GM23338 (cell line): ENCODE results near the gene TENT5C.

Experiments
- CREB1 ChIP-seq: fragments of 250-450 bp; sonication (Bioruptor Pico); IDR thresholded peaks from 2 replicates; pipeline ENCODE4 v1.5.0; 2020; ENCODE audit warnings: low read depth, mild to moderate bottlenecking, moderate library complexity
- EZH2 ChIP-seq: fragments of 200-600 bp; sonication (generic); IDR thresholded peaks from one replicate; pipeline ENCODE4 v1.8.0; 2017; ENCODE audit warnings: antibody characterized with exemption, mild to moderate bottlenecking, low read depth; ENCODE audit not compliant: unreplicated experiment
- EZH2phosphoT487 ChIP-seq: fragments of 200-600 bp; sonication (generic); IDR thresholded peaks from one replicate; pipeline ENCODE4 v1.8.1; 2018; ENCODE audit warnings: antibody characterized with exemption; ENCODE audit not compliant: unreplicated experiment
- JUNB ChIP-seq: IDR thresholded peaks from one replicate; pipeline ENCODE4 v1.6.1; 2016; ENCODE audit warnings: antibody characterized with exemption; ENCODE audit not compliant: unreplicated experiment
- POLR2AphosphoS5 ChIP-seq: IDR thresholded peaks from 2 replicates; pipeline ENCODE4 v1.6.1; 2016; ENCODE audit warnings: antibody characterized with exemption, low read depth
- REST ChIP-seq: IDR thresholded peaks from one replicate; pipeline ENCODE4 v1.6.1; 2018; ENCODE audit warnings: antibody characterized with exemption; ENCODE audit not compliant: unreplicated experiment
- STAT1 ChIP-seq: IDR thresholded peaks from one replicate; pipeline ENCODE4 v1.6.1; 2016; ENCODE audit warnings: antibody characterized with exemption; ENCODE audit not compliant: unreplicated experiment
- ZNF331 ChIP-seq: fragments of 250-450 bp; sonication (Bioruptor Pico); IDR thresholded peaks from 2 replicates; pipeline ENCODE4 v1.5.0; 2020; ENCODE audit warnings: low read depth, mild to moderate bottlenecking, moderate library complexity
- TF ChIP-seq, protein P1 (sequence below), 2 experiments: fragments of 200-600 bp in 1 of 2; sonication (generic) in 1 of 2; conservative IDR thresholded peaks; 2 replicates each; pipeline versions ENCODE4 v1.5.1 to v1.6.1; 2016 to 2017; ENCODE audit warnings: antibody characterized with exemption in 2 of 2, low read depth in 2 of 2, mild to moderate bottlenecking in 2 of 2, moderate library complexity in 1 of 2
- TF ChIP-seq, protein P2 (sequence below): fragments of 250-450 bp; sonication (Bioruptor Pico); IDR thresholded peaks from 2 replicates; pipeline ENCODE4 v1.5.0; 2020; ENCODE audit warnings: mild to moderate bottlenecking, moderate library complexity

DNA sequence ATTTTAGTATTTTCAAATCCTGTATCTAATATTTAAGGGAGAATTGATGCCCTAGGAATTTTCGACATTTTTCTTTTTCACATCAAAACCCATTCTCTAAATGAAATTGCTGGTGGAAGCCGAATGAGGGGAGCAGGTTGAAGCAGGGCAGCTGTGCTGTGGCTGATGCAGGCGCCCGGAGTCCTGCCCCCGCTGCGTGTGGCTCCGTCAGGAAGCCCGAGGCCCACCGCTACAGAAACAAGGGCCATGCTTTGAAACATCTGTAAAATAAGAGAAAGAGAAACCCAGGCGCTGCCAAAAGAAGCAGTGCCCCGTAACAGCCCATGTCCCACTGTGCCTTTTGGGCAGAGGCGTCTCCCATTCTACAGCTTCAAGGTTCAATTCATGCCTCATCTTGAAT, 41.1 kb downstream of the TENT5C start:
- no peak for TF ChIP-seq REST
- TF ChIP-seq, protein P1, sequence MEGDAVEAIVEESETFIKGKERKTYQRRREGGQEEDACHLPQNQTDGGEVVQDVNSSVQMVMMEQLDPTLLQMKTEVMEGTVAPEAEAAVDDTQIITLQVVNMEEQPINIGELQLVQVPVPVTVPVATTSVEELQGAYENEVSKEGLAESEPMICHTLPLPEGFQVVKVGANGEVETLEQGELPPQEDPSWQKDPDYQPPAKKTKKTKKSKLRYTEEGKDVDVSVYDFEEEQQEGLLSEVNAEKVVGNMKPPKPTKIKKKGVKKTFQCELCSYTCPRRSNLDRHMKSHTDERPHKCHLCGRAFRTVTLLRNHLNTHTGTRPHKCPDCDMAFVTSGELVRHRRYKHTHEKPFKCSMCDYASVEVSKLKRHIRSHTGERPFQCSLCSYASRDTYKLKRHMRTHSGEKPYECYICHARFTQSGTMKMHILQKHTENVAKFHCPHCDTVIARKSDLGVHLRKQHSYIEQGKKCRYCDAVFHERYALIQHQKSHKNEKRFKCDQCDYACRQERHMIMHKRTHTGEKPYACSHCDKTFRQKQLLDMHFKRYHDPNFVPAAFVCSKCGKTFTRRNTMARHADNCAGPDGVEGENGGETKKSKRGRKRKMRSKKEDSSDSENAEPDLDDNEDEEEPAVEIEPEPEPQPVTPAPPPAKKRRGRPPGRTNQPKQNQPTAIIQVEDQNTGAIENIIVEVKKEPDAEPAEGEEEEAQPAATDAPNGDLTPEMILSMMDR (conservative IDR thresholded peaks at IDR 0.05; ENCODE audit: low read depth in 2 of 2): no peak
- TF ChIP-seq JUNB: no peak
- TF ChIP-seq STAT1: no peak
- no peak for TF ChIP-seq POLR2AphosphoS5
- TF ChIP-seq EZH2: no peak
- no peak for TF ChIP-seq EZH2phosphoT487
- TF ChIP-seq CREB1: no peak
- no peak for TF ChIP-seq ZNF331 (CRISPR knock-in tag)
- TF ChIP-seq, protein P2, sequence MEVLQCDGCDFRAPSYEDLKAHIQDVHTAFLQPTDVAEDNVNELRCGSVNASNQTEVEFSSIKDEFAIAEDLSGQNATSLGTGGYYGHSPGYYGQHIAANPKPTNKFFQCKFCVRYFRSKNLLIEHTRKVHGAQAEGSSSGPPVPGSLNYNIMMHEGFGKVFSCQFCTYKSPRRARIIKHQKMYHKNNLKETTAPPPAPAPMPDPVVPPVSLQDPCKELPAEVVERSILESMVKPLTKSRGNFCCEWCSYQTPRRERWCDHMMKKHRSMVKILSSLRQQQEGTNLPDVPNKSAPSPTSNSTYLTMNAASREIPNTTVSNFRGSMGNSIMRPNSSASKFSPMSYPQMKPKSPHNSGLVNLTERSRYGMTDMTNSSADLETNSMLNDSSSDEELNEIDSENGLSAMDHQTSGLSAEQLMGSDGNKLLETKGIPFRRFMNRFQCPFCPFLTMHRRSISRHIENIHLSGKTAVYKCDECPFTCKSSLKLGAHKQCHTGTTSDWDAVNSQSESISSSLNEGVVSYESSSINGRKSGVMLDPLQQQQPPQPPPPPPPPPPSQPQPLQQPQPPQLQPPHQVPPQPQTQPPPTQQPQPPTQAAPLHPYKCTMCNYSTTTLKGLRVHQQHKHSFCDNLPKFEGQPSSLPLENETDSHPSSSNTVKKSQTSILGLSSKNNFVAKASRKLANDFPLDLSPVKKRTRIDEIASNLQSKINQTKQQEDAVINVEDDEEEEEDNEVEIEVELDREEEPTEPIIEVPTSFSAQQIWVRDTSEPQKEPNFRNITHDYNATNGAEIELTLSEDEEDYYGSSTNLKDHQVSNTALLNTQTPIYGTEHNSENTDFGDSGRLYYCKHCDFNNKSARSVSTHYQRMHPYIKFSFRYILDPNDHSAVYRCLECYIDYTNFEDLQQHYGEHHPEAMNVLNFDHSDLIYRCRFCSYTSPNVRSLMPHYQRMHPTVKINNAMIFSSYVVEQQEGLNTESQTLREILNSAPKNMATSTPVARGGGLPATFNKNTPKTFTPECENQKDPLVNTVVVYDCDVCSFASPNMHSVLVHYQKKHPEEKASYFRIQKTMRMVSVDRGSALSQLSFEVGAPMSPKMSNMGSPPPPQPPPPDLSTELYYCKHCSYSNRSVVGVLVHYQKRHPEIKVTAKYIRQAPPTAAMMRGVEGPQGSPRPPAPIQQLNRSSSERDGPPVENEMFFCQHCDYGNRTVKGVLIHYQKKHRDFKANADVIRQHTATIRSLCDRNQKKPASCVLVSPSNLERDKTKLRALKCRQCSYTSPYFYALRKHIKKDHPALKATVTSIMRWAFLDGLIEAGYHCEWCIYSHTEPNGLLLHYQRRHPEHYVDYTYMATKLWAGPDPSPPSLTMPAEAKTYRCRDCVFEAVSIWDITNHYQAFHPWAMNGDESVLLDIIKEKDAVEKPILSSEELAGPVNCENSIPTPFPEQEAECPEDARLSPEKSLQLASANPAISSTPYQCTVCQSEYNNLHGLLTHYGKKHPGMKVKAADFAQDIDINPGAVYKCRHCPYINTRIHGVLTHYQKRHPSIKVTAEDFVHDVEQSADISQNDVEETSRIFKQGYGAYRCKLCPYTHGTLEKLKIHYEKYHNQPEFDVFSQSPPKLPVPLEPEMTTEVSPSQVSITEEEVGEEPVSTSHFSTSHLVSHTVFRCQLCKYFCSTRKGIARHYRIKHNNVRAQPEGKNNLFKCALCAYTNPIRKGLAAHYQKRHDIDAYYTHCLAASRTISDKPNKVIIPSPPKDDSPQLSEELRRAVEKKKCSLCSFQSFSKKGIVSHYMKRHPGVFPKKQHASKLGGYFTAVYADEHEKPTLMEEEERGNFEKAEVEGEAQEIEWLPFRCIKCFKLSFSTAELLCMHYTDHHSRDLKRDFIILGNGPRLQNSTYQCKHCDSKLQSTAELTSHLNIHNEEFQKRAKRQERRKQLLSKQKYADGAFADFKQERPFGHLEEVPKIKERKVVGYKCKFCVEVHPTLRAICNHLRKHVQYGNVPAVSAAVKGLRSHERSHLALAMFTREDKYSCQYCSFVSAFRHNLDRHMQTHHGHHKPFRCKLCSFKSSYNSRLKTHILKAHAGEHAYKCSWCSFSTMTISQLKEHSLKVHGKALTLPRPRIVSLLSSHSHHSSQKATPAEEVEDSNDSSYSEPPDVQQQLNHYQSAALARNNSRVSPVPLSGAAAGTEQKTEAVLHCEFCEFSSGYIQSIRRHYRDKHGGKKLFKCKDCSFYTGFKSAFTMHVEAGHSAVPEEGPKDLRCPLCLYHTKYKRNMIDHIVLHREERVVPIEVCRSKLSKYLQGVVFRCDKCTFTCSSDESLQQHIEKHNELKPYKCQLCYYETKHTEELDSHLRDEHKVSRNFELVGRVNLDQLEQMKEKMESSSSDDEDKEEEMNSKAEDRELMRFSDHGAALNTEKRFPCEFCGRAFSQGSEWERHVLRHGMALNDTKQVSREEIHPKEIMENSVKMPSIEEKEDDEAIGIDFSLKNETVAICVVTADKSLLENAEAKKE (CRISPR knock-in tag): no peak
